Peyer's patch (tissue), 4 donors: ENCODE results near the gene PDGFC.

ENCODE experiments used
- CTCF ChIP-seq, 6 experiments: fragments of 450-650 bp in 4 of 6; fragments of 200-600 bp in 2 of 6; sonication (generic) in 1 of 6; IDR thresholded peaks; one replicate each; pipeline ENCODE4 v1.5.1; 2017 to 2019; ENCODE audit warnings: antibody characterized with exemption in 6 of 6, mild to moderate bottlenecking in 3 of 6, moderate library complexity in 1 of 6
- POLR2A ChIP-seq, 2 donors: fragments of 450-650 bp; IDR thresholded peaks; one replicate each; pipeline ENCODE4 v1.5.1; 2017; ENCODE audit warnings: antibody characterized with exemption in 2 of 2, mild to moderate bottlenecking in 2 of 2, moderate library complexity in 2 of 2

GRCh38 chr4:156969911-156970310 is 1.7 kb downstream of the PDGFC start:
- TF ChIP-seq CTCF (IDR thresholded peaks at IDR 0.05) (no peak), POLR2A (IDR thresholded peaks at IDR 0.05) (no peak)
